Measurements from ENCODE around the gene PHEX. TPM values are rescaled to one million over a fixed set of nuclear protein-coding genes. Genes with fewer than 3 reads are reported as not detected.

The PHEX gene
- total and polyA plus RNA-seq, 7 donors: 0.16 to 0.83 (median 0.71) TPM; not detected in 2

- no peaks in the 10 kb centered on the region for H3K36me3 ChIP-seq
- H3K4me1 ChIP-seq: peaks cover 0 to 16% (median 10%) of the 10 kb centered on the region in 4 donors
- intact Hi-C loops (cut with DNase I): loop anchor here (5.0 to 10.0 kb wide), 5 partner anchors 52 to 1295 kb away; partner anchors contain the start of gene PTCHD1
- 75 to 100% methylated on average over 1 of the region's 1 CpG for WGBS, 2 donors
- H3K4me3 ChIP-seq: no peak overlapping the region
- no peaks in the 10 kb centered on the region for H3K27me3 ChIP-seq
- H3K9me3 ChIP-seq: no peaks in the 10 kb centered on the region
- no peak overlapping the region for H3K27ac ChIP-seq
- TF ChIP-seq POLR2A (IDR thresholded peaks at IDR 0.05) (no peak), EP300 (IDR thresholded peaks at IDR 0.05) (no peak), POLR2AphosphoS5 (IDR thresholded peaks at IDR 0.05) (no peak), CTCF (IDR thresholded peaks at IDR 0.05) (no peak)
- DNase-seq: no peak
Measured at GRCh38 chrX:22139822-22140221, 107.7 kb downstream of the PHEX start.

DNA sequence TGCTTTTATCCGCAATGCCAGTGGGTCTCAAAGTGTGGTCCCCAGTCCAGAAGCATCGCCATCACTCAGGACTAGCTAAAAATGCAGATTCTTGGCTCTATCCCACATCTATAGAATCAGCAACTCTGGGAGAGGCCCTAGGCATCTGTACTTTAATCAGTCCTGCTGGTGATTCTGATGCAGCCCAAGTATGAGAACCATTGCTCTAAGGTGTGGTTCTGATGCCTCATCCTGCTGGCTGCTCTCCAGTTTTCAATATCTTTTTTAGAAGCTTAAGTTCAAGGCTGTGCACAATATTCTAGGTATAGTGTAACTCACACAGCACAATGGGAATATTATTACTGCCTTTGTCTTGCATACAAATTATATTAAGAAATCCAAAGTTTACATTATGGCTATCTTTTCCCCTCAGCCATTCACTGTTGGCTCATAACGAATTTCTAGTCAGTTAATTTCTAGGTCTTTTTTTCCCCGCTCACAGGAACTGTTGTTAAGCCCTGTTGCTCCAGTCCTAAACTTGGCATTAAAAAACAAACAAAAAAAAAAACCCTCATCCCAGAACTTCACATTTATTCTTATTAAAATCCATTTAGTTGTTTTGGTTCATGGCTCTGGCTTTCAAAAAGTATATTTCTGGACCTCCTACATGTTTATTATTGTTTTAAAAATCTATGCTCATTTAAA lies 109.1 kb downstream of the PHEX start:
- H3K36me3 ChIP-seq: no peaks in the 10 kb centered on the region
- no peak overlapping the region for H3K27ac ChIP-seq
- H3K4me1 ChIP-seq: peaks cover 0 to 6% (median 3%) of the 10 kb centered on the region in 4 donors
- DNase-seq: no peak
- intact Hi-C loops (cut with DNase I): no loop called here
- H3K4me3 ChIP-seq: no peak overlapping the region
- 92 to 93% methylated on average over 4 of the region's 4 CpGs for WGBS, 2 donors
- H3K27me3 ChIP-seq: no peaks in the 10 kb centered on the region
- H3K9me3 ChIP-seq: no peaks in the 10 kb centered on the region
- TF ChIP-seq POLR2A (IDR thresholded peaks at IDR 0.05) (no peak), POLR2AphosphoS5 (IDR thresholded peaks at IDR 0.05) (no peak), EP300 (IDR thresholded peaks at IDR 0.05) (no peak), CTCF (IDR thresholded peaks at IDR 0.05) (no peak)

DNA sequence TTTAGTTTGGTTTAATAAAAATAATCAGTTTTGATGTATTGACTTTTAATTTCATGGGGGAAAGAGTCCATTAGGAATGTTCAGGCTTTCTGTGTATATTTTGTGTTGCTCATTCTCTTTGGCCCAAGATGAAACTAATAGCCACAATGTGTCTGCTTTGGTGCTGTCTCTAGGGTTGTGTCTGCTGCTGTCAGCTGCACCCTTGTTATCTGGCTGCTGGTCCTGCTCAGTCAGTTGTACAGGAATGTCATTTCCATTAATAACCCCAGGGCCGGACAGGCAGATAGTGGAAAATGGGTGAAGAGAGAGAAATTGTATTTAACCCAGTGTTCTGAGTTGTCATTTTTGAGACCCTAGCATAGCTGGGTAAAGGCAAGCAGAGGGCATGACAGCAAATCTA lies 115.1 kb downstream of the PHEX start:
- Histone ChIP-seq H3K9me3 (no peaks in the 10 kb centered on the region), H3K27me3 (no peaks in the 10 kb centered on the region), H3K4me3 (no peak overlapping the region), H3K4me1 (no peaks in the 10 kb centered on the region), H3K36me3 (no peaks in the 10 kb centered on the region), H3K27ac (no peak overlapping the region)
- WGBS, 2 donors: 78 to 80% methylated on average over 1 of the region's 1 CpG
- intact Hi-C loops (cut with DNase I): no loop called here
- DNase-seq: no peak
- TF ChIP-seq POLR2AphosphoS5 (IDR thresholded peaks at IDR 0.05) (no peak), POLR2A (IDR thresholded peaks at IDR 0.05) (no peak), EP300 (IDR thresholded peaks at IDR 0.05) (no peak), CTCF (IDR thresholded peaks at IDR 0.05) (no peak)

GRCh38 chrX:22147942-22148341 lies 115.8 kb downstream of the PHEX start:
- Histone ChIP-seq H3K4me1 (no peaks in the 10 kb centered on the region), H3K27me3 (no peaks in the 10 kb centered on the region), H3K4me3 (no peak overlapping the region), H3K36me3 (no peaks in the 10 kb centered on the region), H3K9me3 (no peaks in the 10 kb centered on the region), H3K27ac (no peak overlapping the region)
- intact Hi-C loops (cut with DNase I): no loop called here
- no peak for DNase-seq
- WGBS, 2 donors: 90 to 94% methylated on average over 3 of the region's 3 CpGs
- TF ChIP-seq POLR2AphosphoS5 (IDR thresholded peaks at IDR 0.05) (no peak), POLR2A (IDR thresholded peaks at IDR 0.05) (no peak)

GRCh38 chrX:22148565-22148964 lies 116.4 kb downstream of the PHEX start:
- no peak for DNase-seq
- Histone ChIP-seq H3K36me3 (no peaks in the 10 kb centered on the region), H3K4me1 (no peaks in the 10 kb centered on the region), H3K27me3 (no peaks in the 10 kb centered on the region), H3K27ac (no peak overlapping the region), H3K4me3 (no peak overlapping the region), H3K9me3 (no peaks in the 10 kb centered on the region)
- WGBS, 2 donors: 90 to 93% methylated on average over 2 of the region's 2 CpGs
- intact Hi-C loops (cut with DNase I): no loop called here
- TF ChIP-seq POLR2AphosphoS5 (IDR thresholded peaks at IDR 0.05): no peak
- TF ChIP-seq CTCF (IDR thresholded peaks at IDR 0.05): no peak
- TF ChIP-seq POLR2A (IDR thresholded peaks at IDR 0.05): no peak
- TF ChIP-seq EP300 (IDR thresholded peaks at IDR 0.05): no peak

Measured in sigmoid colon (tissue), 7 donors.